Measurements from ENCODE around the gene STARD10.

- TF ChIP-seq POLR2AphosphoS5 (IDR thresholded peaks at IDR 0.05; ENCODE audit: low read depth, low read length) (no peak), SIN3A (IDR thresholded peaks at IDR 0.05; ENCODE audit: borderline replicate concordance, insufficient read depth, low read length) (no peak)
These were observed 24.1 kb upstream of the STARD10 start for GRCh38 chr11:72817966-72818365.

Data from PFSK-1 (cell line).